Stomach (tissue), 9 donors: ENCODE results near the gene ITGAV. TPM values are rescaled to one million over a fixed set of nuclear protein-coding genes. Genes with fewer than 3 reads are reported as not detected.
A peak's percentile ranks its signal among the peaks of the same experiment; 100 is the strongest.

ENCODE experiments used
- DNase-seq, 2 donors: peaks; one replicate each; pipeline versions ENCODE4 v3.0.0 to v3.0.0-alpha.2; 2013 to 2019
- H3K27ac ChIP-seq, 5 donors: fragments of 200-600 bp in 4 of 5; sonication (generic) in 4 of 5; one replicate each; pipeline ENCODE4 v1.5.1; 2013 to 2019; ENCODE audit warnings: mild to moderate bottlenecking in 1 of 5, moderate library complexity in 1 of 5
- H3K27me3 ChIP-seq, 3 donors: fragments of 200-600 bp; sonication (generic); one replicate each; pipeline ENCODE4 v1.5.1; 2017 to 2019; ENCODE audit warnings: mixed run types in 1 of 3
- H3K36me3 ChIP-seq, 4 donors: fragments of 200-600 bp; sonication (generic); 1 replicate in 3 of 4; 2 replicates in 1 of 4; pipeline ENCODE4 v1.5.1; 2016 to 2019
- H3K4me1 ChIP-seq, 4 donors: fragments of 200-600 bp; sonication (generic); one replicate each; pipeline ENCODE4 v1.5.1; 2016 to 2019
- H3K4me3 ChIP-seq, 4 donors: fragments of 200-600 bp; sonication (generic) in 3 of 4; one replicate each; pipeline ENCODE4 v1.5.1; 2016 to 2019; ENCODE audit warnings: mild to moderate bottlenecking in 1 of 4
- H3K9me3 ChIP-seq, 4 donors: fragments of 200-600 bp; sonication (generic); one replicate each; pipeline ENCODE4 v1.5.1; 2016 to 2019
- EP300 ChIP-seq: sonication (generic); formaldehyde crosslinking; IDR thresholded peaks from one replicate; pipeline ENCODE4 v1.6.1; 2017; ENCODE audit warnings: antibody characterized with exemption
- POLR2A ChIP-seq, 4 donors: fragments of 450-650 bp; IDR thresholded peaks; one replicate each; pipeline ENCODE4 v1.6.1; 2016; ENCODE audit warnings: antibody characterized with exemption in 4 of 4, control low read depth in 2 of 4, mild to moderate bottlenecking in 1 of 4, moderate library complexity in 1 of 4
- POLR2AphosphoS5 ChIP-seq, 3 donors: sonication (generic); formaldehyde crosslinking; IDR thresholded peaks; one replicate each; pipeline ENCODE4 v1.6.1; 2016; ENCODE audit warnings: antibody characterized with exemption in 3 of 3
- WGBS, 5 donors: extraction: QIAGEN DNeasy Blood & Tissue Kit in 3 of 5; methylation state at CpG; one replicate each; pipeline versions ENCODE4 v1.1.5 to v1.1.7; 2013 to 2018; 5-methylcytosine and 5-hydroxymethylcytosine counted together
- intact Hi-C: fragments of 100-400 bp; cut with DNase I; formaldehyde crosslinking; loops from one replicate; pipeline ENCODE4 v1.15.1; 2023; ENCODE audit warnings: low total_unique reads
- polyA plus RNA-seq, 3 donors: library from polyadenylated mRNA; stranded (reverse); fragments of 200-250 nt; gene quantifications; one replicate each; pipeline ENCODE4 v1.2.3, GENCODE V29; 2013
- total RNA-seq, 5 donors: library from RNA; depleted of rRNA; stranded (reverse); fragments of >200 nt; gene quantifications; one replicate each; pipeline versions ENCODE4 v1.1.0 to v1.2.3, GENCODE V29; 2014 to 2016
- TF ChIP-seq, protein P1 (sequence below), 7 experiments: fragments of 450-650 bp in 4 of 7; fragments of 200-600 bp in 3 of 7; sonication (generic) in 3 of 7; IDR thresholded peaks; one replicate each; pipeline ENCODE4 v1.5.1; 2016 to 2019; ENCODE audit warnings: antibody characterized with exemption in 7 of 7, control low read depth in 2 of 7, mild to moderate bottlenecking in 1 of 7
- donor health status: healthy with polysubstance abuse.
- donor health status: Bipolar disorder and iron deficiency.
- donor health status: healthy.

The ITGAV gene
- total and polyA plus RNA-seq, 8 donors, result 7.8 to 393 (median 75.5) TPM

DNA sequence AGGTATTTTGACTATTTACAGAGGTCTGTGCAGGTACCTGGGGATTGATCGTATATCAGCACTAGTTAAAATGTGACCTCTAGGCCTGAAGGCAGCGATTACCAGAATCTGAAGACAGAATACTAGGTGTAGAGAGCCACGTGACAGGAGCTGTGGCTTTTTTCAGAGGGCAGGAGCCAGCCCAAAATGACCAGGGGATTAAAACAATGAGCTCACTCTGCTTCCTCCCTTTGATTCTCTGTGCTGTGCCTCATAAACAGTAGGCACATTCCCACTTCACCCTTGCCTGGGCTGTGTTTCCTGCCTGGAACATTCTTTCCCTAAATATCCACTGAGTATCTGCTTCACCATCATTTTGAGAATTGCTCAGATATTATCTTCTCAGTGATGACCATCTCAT, 15.2 kb downstream of the ITGAV start:
- TF ChIP-seq POLR2AphosphoS5 (IDR thresholded peaks at IDR 0.05), result peak in 1 of 3 donors; percentile 4
- TF ChIP-seq, protein P1, sequence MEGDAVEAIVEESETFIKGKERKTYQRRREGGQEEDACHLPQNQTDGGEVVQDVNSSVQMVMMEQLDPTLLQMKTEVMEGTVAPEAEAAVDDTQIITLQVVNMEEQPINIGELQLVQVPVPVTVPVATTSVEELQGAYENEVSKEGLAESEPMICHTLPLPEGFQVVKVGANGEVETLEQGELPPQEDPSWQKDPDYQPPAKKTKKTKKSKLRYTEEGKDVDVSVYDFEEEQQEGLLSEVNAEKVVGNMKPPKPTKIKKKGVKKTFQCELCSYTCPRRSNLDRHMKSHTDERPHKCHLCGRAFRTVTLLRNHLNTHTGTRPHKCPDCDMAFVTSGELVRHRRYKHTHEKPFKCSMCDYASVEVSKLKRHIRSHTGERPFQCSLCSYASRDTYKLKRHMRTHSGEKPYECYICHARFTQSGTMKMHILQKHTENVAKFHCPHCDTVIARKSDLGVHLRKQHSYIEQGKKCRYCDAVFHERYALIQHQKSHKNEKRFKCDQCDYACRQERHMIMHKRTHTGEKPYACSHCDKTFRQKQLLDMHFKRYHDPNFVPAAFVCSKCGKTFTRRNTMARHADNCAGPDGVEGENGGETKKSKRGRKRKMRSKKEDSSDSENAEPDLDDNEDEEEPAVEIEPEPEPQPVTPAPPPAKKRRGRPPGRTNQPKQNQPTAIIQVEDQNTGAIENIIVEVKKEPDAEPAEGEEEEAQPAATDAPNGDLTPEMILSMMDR (IDR thresholded peaks at IDR 0.05), result no peak
- H3K36me3 ChIP-seq, result peaks cover 0 to 42% (median 31%) of the 10 kb centered on the region in 4 donors
- H3K4me3 ChIP-seq, result no peak overlapping the region
- no peak for DNase-seq
- no peaks in the 10 kb centered on the region for H3K9me3 ChIP-seq
- peaks cover 0 to 18% (median 8%) of the 10 kb centered on the region in 4 donors for H3K4me1 ChIP-seq
- peak overlapping the region in 3 of 5 donors; percentile 33 to 69 (median 42) for H3K27ac ChIP-seq
- no peaks in the 10 kb centered on the region for H3K27me3 ChIP-seq
- WGBS, 5 donors, result 67 to 82% (median 75%) methylated on average over 3 of the region's 3 CpGs
- intact Hi-C loops, result no loop called here

DNA sequence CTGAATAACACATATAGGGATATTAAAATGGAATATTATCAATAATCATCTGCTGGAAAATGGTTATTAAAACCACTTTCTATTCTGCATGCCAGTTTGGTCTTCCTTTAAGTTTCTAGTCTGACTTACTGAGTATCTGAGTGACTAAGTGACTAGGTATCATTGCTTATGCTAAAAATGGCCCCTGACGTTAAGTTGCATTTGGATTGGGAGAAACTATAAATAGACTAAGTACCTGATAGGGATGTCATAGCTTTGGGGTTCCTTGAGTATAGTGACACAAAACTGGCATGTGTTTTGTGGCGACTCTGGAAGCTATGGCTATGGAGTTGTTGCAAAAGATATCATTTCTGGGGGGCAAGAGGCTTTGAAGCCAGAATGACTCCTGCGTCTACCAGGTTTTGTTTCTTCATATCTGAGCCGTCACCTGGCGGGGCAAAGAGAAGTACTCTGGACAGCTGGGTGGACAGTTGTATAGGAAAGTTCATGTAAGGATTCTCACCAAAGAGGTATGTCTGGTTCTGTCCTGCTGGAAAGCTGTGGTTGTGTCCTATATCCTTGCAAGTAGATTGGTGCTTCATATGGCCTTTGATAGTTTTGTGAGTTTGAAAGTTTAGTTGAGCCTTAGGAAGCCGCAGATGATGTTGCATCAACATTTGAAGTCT, 17.9 kb downstream of the ITGAV start:
- peaks cover 0 to 32% (median 19%) of the 10 kb centered on the region in 4 donors for H3K36me3 ChIP-seq
- no peaks in the 10 kb centered on the region for H3K27me3 ChIP-seq
- no peak for DNase-seq
- H3K4me1 ChIP-seq, result peaks cover 0 to 31% (median 13%) of the 10 kb centered on the region in 4 donors
- no peak overlapping the region for H3K27ac ChIP-seq
- 94 to 98% (median 95%) methylated on average over 6 of the region's 6 CpGs for WGBS, 5 donors
- H3K9me3 ChIP-seq, result no peaks in the 10 kb centered on the region
- TF ChIP-seq POLR2AphosphoS5 (IDR thresholded peaks at IDR 0.05) (no peak), POLR2A (IDR thresholded peaks at IDR 0.05) (no peak), EP300 (no peak)
- TF ChIP-seq, protein P1 (IDR thresholded peaks at IDR 0.05), result no peak
- intact Hi-C loops, result no loop called here
- no peak overlapping the region for H3K4me3 ChIP-seq

DNA sequence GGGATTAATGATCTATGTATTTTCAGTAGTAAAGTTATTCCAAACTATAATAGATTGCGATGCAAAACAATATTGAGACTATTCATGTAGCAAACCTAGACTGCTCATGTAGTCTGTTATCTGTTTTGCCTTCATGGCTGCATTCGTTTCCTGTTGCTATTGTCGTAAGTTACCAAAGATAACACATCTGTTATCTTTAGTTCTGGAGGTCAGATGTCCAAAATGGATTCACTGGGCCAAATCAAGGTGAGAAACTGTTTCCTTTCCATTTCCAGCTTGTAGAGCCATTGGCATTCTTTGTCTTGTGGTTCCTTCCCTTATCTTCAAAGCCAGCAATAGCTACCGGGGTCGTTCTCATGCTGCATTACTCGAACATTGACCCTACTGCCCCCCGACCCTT, 20.9 kb downstream of the ITGAV start:
- Histone ChIP-seq H3K4me1 (peaks cover 0 to 30% (median 11%) of the 10 kb centered on the region in 4 donors), H3K36me3 (peaks cover 0 to 15% (median 8%) of the 10 kb centered on the region in 4 donors), H3K9me3 (no peaks in the 10 kb centered on the region), H3K4me3 (no peak overlapping the region), H3K27ac (no peak overlapping the region), H3K27me3 (no peaks in the 10 kb centered on the region)
- DNase-seq, result no peak
- intact Hi-C loops, result no loop called here
- WGBS, 5 donors, result 55 to 77% (median 65%) methylated on average over 7 of the region's 7 CpGs
- no peak for TF ChIP-seq EP300
- no peak for TF ChIP-seq POLR2A (IDR thresholded peaks at IDR 0.05)
- TF ChIP-seq, protein P1 (IDR thresholded peaks at IDR 0.05), result no peak
- no peak for TF ChIP-seq POLR2AphosphoS5 (IDR thresholded peaks at IDR 0.05)

DNA sequence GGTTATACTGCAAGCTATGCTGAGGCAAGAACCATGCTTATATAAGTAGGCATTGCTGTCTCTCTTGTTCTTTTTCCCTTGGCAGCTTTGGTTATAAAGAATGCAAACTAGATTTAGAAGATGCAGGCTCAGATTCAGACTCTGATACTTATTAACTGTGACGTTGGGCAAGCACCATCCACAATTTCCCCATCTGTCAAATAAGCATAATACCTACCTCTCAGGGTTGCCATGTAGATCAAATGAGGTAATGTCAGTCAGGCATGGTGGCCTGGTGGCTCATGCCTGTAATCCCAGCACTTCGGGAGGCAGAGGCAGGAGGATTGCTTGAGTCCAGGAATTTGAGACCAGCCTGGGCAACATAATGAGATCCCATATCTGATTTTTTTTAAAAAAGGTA, 21.7 kb downstream of the ITGAV start:
- Histone ChIP-seq H3K4me3 (no peak overlapping the region), H3K4me1 (peaks cover 0 to 30% (median 11%) of the 10 kb centered on the region in 4 donors), H3K9me3 (no peaks in the 10 kb centered on the region), H3K27ac (no peak overlapping the region), H3K36me3 (peaks cover 0 to 8% (median 4%) of the 10 kb centered on the region in 4 donors), H3K27me3 (no peaks in the 10 kb centered on the region)
- intact Hi-C loops, result no loop called here
- 81 to 93% (median 90%) methylated on average over 2 of the region's 2 CpGs for WGBS, 5 donors
- TF ChIP-seq POLR2A (IDR thresholded peaks at IDR 0.05), result no peak
- no peak for TF ChIP-seq EP300
- no peak for TF ChIP-seq POLR2AphosphoS5 (IDR thresholded peaks at IDR 0.05)
- TF ChIP-seq, protein P1 (IDR thresholded peaks at IDR 0.05), result no peak
- DNase-seq, result no peak
